GM12878 (cell line): ENCODE data around the gene CLASP1. TPM values are rescaled to one million over a fixed set of nuclear protein-coding genes. Genes with fewer than 3 reads are reported as not detected.

ENCODE experiments used
- ATAC-seq: fragments of 200-7000 bp; cut with Tn5 transposase; 3 replicates; pipeline ENCODE4 v1.9.1; 2020; ENCODE audit warnings: mild to moderate bottlenecking, moderate library complexity
- BruUV-seq: library from RNA; stranded (reverse); fragments of 400-500 nt; replicated peaks from 2 replicates; lab custom pipeline; 2021; lab: Mats Ljungman, UMichigan
- CTCF ChIA-PET: fragments of 300-600 bp; sonication (Branson Sonifier 250); formaldehyde crosslinking; extraction: SDS; loops from one replicate; lab custom pipeline; 2021; ENCODE audit warnings: inconsistent platforms; lab: Yijun Ruan, JAX
- POLR2A ChIA-PET: fragments of 350-600 bp; formaldehyde crosslinking; extraction: SDS; loops from one replicate; lab custom pipeline; 2021; ENCODE audit warnings: inconsistent platforms; lab: Charles Lee
- RAD21 ChIA-PET: fragments of 300-600 bp; sonication (Branson Sonifier 250); formaldehyde crosslinking; loops from one replicate; lab custom pipeline; 2023; ENCODE audit warnings: antibody characterized with exemption; ENCODE audit not compliant: unreplicated experiment; lab: Charles Lee
- SMC1A ChIA-PET: fragments of 300-600 bp; sonication (Branson Sonifier 250); formaldehyde crosslinking; loops from one replicate; lab custom pipeline; 2023; ENCODE audit not compliant: unreplicated experiment, uncharacterized antibody; lab: Charles Lee
- DNase-seq: peaks from one replicate; pipeline ENCODE4 v3.0.0-alpha.2; 2011; ENCODE audit warnings: low read depth, low spot score
- FAIRE-seq: peaks from 3 replicates; lab custom pipeline; 2011; peaks lifted over from hg19 to GRCh38; lab: Jason Lieb, UNC
- H2AFZ ChIP-seq: 2 replicates; pipeline ENCODE4 v1.6.0; 2011; ENCODE audit warnings: low read depth, low read length, control low read depth; ENCODE audit not compliant: control insufficient read depth
- H3K27ac ChIP-seq: 2 replicates; pipeline ENCODE4 v1.5.1; 2011; ENCODE audit warnings: control low read depth; ENCODE audit not compliant: control insufficient read depth, insufficient read depth
- H3K27me3 ChIP-seq, 2 experiments: replicated peaks in 1 of 2; 2 replicates each; pipeline versions ENCODE4 v1.6.0 to v1.6.1; 2011; ENCODE audit warnings: low read length in 1 of 2; ENCODE audit not compliant: control insufficient read depth in 2 of 2, insufficient read depth in 2 of 2
- H3K36me3 ChIP-seq, 2 experiments: 2 replicates each; pipeline ENCODE4 v1.5.1; 2011; ENCODE audit warnings: low read length in 1 of 2; ENCODE audit not compliant: control insufficient read depth in 2 of 2, insufficient read depth in 2 of 2
- H3K4me1 ChIP-seq: 2 replicates; pipeline ENCODE4 v1.6.1; 2011; ENCODE audit warnings: mild to moderate bottlenecking, low read length, moderate library complexity, mixed read lengths; ENCODE audit not compliant: control insufficient read depth, insufficient read depth
- H3K4me2 ChIP-seq: 2 replicates; pipeline ENCODE4 v1.6.0; 2011; ENCODE audit warnings: control low read depth; ENCODE audit not compliant: control insufficient read depth, insufficient read depth
- H3K4me3 ChIP-seq: fragments of 200-600 bp; sonication (generic); 2 replicates; pipeline ENCODE4 v1.5.1; 2016
- H3K79me2 ChIP-seq: 2 replicates; pipeline ENCODE4 v1.6.0; 2011; ENCODE audit warnings: low read length; ENCODE audit not compliant: control insufficient read depth, insufficient read depth
- H3K9ac ChIP-seq: 2 replicates; pipeline ENCODE4 v1.8.0; 2011; ENCODE audit warnings: low read length, control low read depth, mixed read lengths; ENCODE audit not compliant: control insufficient read depth, insufficient read depth
- H3K9me3 ChIP-seq: replicated peaks from 3 replicates; pipeline ENCODE4 v1.5.1; 2011; ENCODE audit warnings: mild to moderate bottlenecking, low read length; ENCODE audit not compliant: control insufficient read depth, insufficient read depth
- H4K20me1 ChIP-seq: 2 replicates; pipeline ENCODE4 v1.6.0; 2011; ENCODE audit not compliant: control insufficient read depth, insufficient read depth
- BHLHE40 ChIP-seq, 2 experiments: fragments of 450-650 bp in 1 of 2; IDR thresholded peaks; 2 replicates each; pipeline ENCODE4 v1.6.1; 2011 to 2017; ENCODE audit warnings: low read depth in 2 of 2, borderline replicate concordance in 1 of 2, improper control_type of control experiment in 1 of 2, low read length in 1 of 2, mild to moderate bottlenecking in 1 of 2
- ESRRA ChIP-seq: IDR thresholded peaks from 2 replicates; pipeline ENCODE4 v1.6.1; 2012; ENCODE audit warnings: mild to moderate bottlenecking, low read length, improper control_type of control experiment
- JUNB ChIP-seq: IDR thresholded peaks from 2 replicates; pipeline ENCODE4 v1.6.1; 2016; ENCODE audit warnings: antibody characterized with exemption, mild to moderate bottlenecking
- WGBS: methylation state at CpG from one replicate; pipeline ENCODE4 v1.1.6; 2016; ENCODE audit warnings: low lambda C conversion rate; ENCODE audit not compliant: insufficient replicate concordance, insufficient coverage; ENCODE audit errors: missing lambda C conversion rate; 5-methylcytosine and 5-hydroxymethylcytosine counted together
- in situ Hi-C: fragments of 300-500 bp; cut with MboI; formaldehyde crosslinking; loops from 9 replicates; pipeline ENCODE4 v1.14.3; 2018; ENCODE audit warnings: mixed read lengths
- intact Hi-C: fragments of 100-400 bp; cut with micrococcal nuclease; formaldehyde crosslinking; loops from one replicate; pipeline ENCODE4 v1.14.2; 2022; ENCODE audit not compliant: unreplicated experiment
- polyA plus RNA-seq, 11 experiments: library from polyadenylated mRNA; depleted of rRNA in 4 of 11; unstranded in 6 of 11; stranded (reverse) in 5 of 11; fragments of >200 nt; fragmentation: Nextera tagmentation in 4 of 11; fragmentation: Illumina TruSeq in 1 of 11; extraction: Ambion mirVana in 4 of 11; extraction: Trizol in 1 of 11; gene quantifications; 1 replicate in 1 of 11; 2 replicates in 10 of 11; pipeline versions ENCODE4 v1.2.1 to v1.2.3, GENCODE V29; 2011 to 2016; ENCODE audit warnings: inconsistent platforms in 2 of 11, missing spikeins in 2 of 11, low read depth in 1 of 11
- total RNA-seq, 4 experiments: library from RNA; depleted of rRNA in 3 of 4; stranded (reverse); fragments of >200 nt in 3 of 4; fragmentation: Illumina TruSeq in 1 of 4; extraction: Trizol in 1 of 4; gene quantifications; 2 replicates each; pipeline versions ENCODE4 v1.2.1 to v1.2.3, GENCODE V29; 2013 to 2021
- TF ChIP-seq, protein P1 (sequence below): IDR thresholded peaks from 2 replicates; pipeline ENCODE4 v1.6.1; 2012; ENCODE audit warnings: mild to moderate bottlenecking, low read depth, low read length

The CLASP1 gene
- total and polyA plus RNA-seq, 10 of the 15 experiments (the other 5 are each of a cell fraction or from before 2014, with no cell fraction given), result 1.4 to 62.4 (median 32.9) TPM

DNA sequence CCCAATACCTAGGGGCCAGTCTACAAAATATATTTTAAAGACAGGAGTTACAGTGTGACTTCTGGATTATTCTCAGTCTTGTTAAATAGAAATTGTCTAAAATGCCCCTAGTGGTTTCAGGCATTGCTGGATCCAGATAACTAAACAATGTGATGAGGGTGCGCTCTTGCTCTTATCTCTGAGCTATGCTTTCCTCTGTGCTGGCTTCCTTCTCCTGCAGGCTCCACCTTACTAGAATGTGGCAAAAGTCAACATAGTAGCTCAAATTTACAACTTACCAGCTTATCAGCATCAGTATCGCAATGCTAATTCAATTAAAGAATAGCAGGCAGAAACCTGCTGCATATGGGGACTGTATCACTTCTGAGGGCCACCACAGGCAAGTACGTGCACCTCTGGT lies 179.9 kb downstream of the CLASP1 start (continued):
- TF ChIP-seq, protein P1, sequence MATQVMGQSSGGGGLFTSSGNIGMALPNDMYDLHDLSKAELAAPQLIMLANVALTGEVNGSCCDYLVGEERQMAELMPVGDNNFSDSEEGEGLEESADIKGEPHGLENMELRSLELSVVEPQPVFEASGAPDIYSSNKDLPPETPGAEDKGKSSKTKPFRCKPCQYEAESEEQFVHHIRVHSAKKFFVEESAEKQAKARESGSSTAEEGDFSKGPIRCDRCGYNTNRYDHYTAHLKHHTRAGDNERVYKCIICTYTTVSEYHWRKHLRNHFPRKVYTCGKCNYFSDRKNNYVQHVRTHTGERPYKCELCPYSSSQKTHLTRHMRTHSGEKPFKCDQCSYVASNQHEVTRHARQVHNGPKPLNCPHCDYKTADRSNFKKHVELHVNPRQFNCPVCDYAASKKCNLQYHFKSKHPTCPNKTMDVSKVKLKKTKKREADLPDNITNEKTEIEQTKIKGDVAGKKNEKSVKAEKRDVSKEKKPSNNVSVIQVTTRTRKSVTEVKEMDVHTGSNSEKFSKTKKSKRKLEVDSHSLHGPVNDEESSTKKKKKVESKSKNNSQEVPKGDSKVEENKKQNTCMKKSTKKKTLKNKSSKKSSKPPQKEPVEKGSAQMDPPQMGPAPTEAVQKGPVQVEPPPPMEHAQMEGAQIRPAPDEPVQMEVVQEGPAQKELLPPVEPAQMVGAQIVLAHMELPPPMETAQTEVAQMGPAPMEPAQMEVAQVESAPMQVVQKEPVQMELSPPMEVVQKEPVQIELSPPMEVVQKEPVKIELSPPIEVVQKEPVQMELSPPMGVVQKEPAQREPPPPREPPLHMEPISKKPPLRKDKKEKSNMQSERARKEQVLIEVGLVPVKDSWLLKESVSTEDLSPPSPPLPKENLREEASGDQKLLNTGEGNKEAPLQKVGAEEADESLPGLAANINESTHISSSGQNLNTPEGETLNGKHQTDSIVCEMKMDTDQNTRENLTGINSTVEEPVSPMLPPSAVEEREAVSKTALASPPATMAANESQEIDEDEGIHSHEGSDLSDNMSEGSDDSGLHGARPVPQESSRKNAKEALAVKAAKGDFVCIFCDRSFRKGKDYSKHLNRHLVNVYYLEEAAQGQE, result no peak
- TF ChIP-seq JUNB, result no peak

DNA sequence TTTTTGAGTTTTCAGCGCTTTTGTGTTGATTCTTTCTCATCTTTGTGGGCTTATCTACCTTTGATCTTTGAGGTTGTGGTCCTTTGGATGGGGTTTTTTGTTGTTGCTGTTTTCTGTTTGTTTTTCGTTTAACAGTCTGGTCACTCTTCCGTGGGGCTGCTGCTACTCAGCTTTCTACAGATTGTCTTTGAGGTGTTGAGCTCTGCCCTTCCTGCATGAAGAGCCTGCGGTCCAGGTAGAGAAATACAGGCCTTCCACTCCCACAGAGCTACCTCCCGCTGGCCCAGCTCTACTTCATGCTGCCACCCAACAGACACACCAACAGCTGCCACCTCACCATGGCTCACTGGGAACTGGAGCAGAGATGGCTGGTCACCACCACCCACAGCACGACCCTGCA lies 180.3 kb downstream of the CLASP1 start:
- intact Hi-C loops, result no loop called here
- Histone ChIP-seq H3K9ac (no peak overlapping the region), H3K4me2 (no peak overlapping the region), H3K9me3 (no peaks in the 10 kb centered on the region; the same call in 2 of the 3 replicates), H3K36me3 (peaks cover 8 to 22% of the 10 kb centered on the region in 2 experiments), H3K27ac (no peak overlapping the region), H3K79me2 (no peaks in the 10 kb centered on the region; the same call in 1 of the 2 replicates), H2AFZ (no peak overlapping the region), H3K4me3 (no peak overlapping the region)
- ATAC-seq (no peak), DNase-seq (no peak)
- 96% methylated on average over 6 of the region's 6 CpGs for WGBS
- CTCF ChIA-PET, result interaction anchor here (1.3 kb wide), 1 partner anchor 11 kb away, joined by 3 read pairs; no protein-coding TSS in a partner anchor
- POLR2A ChIA-PET, result no interaction called here
- SMC1A ChIA-PET, result interaction anchor here (1.2 kb wide), 1 partner anchor 9 kb away, joined by 3 read pairs; no protein-coding TSS in a partner anchor
- TF ChIP-seq BHLHE40 (IDR thresholded peaks at IDR 0.05; ENCODE audit: borderline replicate concordance in 1 of 2, low read depth in 2 of 2, low read length in 1 of 2) (no peak), ESRRA (no peak)
- TF ChIP-seq, all 136 proteins: peak for 0
- in situ Hi-C loops, result no loop called here
- RAD21 ChIA-PET, result no interaction called here
- no peaks in the 10 kb centered on the region for H3K27me3 ChIP-seq
- no TSS peak for BruUV-seq
- H4K20me1 ChIP-seq, result no peaks in the 10 kb centered on the region
- H3K4me1 ChIP-seq, result no peaks in the 10 kb centered on the region
- no peak for FAIRE-seq
